Prostate gland (tissue), 2 donors: ENCODE measurements around the gene PILRA. TPM values are rescaled to one million over a fixed set of nuclear protein-coding genes. Genes with fewer than 3 reads are reported as not detected.

Experiments used
- DNase-seq: peaks from one replicate; pipeline ENCODE4 v3.0.0-alpha.2; 2019; ENCODE audit warnings: low spot score
- H3K27ac ChIP-seq, 2 donors: fragments of 200-600 bp; sonication (generic); 2 replicates each; pipeline ENCODE4 v1.5.1; 2017 to 2019
- H3K27me3 ChIP-seq: fragments of 200-600 bp; sonication (generic); replicated peaks from 2 replicates; pipeline ENCODE4 v1.5.1; 2019; ENCODE audit not compliant: insufficient read depth
- H3K36me3 ChIP-seq, 2 donors: fragments of 200-600 bp; sonication (generic); 1 replicate in 1 of 2; 2 replicates in 1 of 2; pipeline versions ENCODE4 v1.5.1 to v1.8.1; 2017 to 2019
- H3K4me1 ChIP-seq: fragments of 200-600 bp; sonication (generic); replicated peaks from 2 replicates; pipeline ENCODE4 v1.5.1; 2019
- H3K4me3 ChIP-seq, 2 donors: fragments of 200-600 bp; sonication (generic); 2 replicates each; pipeline ENCODE4 v1.5.1; 2017 to 2019
- H3K9me3 ChIP-seq: fragments of 200-600 bp; sonication (generic); 2 replicates; pipeline ENCODE4 v1.5.1; 2017
- POLR2A ChIP-seq: fragments of 450-650 bp; IDR thresholded peaks from one replicate; pipeline ENCODE4 v1.6.1; 2016; ENCODE audit warnings: antibody characterized with exemption, mild to moderate bottlenecking
- POLR2AphosphoS5 ChIP-seq: sonication (generic); formaldehyde crosslinking; IDR thresholded peaks from one replicate; pipeline ENCODE4 v1.6.1; 2017; ENCODE audit warnings: antibody characterized with exemption
- WGBS: methylation state at CpG from one replicate; pipeline ENCODE4 v1.1.5; 2018; 5-methylcytosine and 5-hydroxymethylcytosine counted together
- intact Hi-C: fragments of 100-400 bp; cut with DNase I; formaldehyde crosslinking; loops from one replicate; pipeline ENCODE4 v1.14.2; 2022
- total RNA-seq, 2 donors: library from RNA; depleted of rRNA; stranded (reverse); fragments of >200 nt; gene quantifications; one replicate each; pipeline ENCODE4 v1.1.0, GENCODE V29; 2016
- TF ChIP-seq, protein P1 (sequence below), 4 experiments: fragments of 200-600 bp in 2 of 4; fragments of 450-650 bp in 2 of 4; sonication (generic) in 2 of 4; IDR thresholded peaks; 1 replicate in 3 of 4; 2 replicates in 1 of 4; pipeline ENCODE4 v1.5.1; 2016 to 2019; ENCODE audit warnings: antibody characterized with exemption in 4 of 4, mild to moderate bottlenecking in 2 of 4, moderate library complexity in 2 of 4

Gene PILRA
- total RNA-seq, 2 donors from 2014 or later: 4.9 to 11.9 TPM

DNA sequence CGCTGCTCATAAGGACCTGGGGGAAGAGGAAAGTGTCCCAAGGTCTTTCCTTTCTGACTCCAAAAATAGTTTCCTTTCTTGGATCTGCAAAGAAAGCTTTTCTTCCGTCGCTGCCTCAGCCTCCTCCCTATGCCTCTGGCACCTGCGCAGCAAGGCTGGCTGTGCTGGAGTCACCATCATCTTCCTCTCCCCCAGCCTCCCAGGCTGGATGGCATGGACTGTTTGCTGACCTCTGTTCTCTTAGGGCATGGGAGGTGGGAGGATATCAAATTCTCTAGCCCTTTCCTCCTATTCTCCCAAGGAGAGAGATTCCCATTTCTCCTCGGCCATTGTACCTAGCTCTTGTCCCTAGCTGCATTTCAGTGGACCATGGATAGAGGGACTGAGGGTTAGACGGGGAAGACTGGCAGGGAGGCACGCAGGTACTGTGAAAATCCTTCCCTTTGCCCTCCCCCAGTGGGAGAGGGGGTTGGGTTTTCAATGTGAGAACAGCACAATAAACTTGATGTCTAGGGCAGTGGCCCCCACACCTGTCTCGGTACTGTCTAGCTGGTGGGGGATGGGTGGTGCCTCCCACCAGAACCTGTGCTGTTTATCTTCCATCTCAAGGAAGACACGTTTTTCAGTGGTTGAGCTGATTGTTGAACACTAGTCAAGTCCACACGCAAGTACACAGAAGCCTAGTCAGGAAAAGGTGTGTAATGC is 60.5 kb downstream of the PILRA start:
- no peaks in the 10 kb centered on the region for H3K27me3 ChIP-seq
- peaks cover 29% of the 10 kb centered on the region for H3K4me1 ChIP-seq
- intact Hi-C loops: no loop called here
- H3K27ac ChIP-seq: peak overlapping the region in 1 of 2 donors; percentile 35
- no peak overlapping the region for H3K4me3 ChIP-seq
- no peak for TF ChIP-seq POLR2A
- peaks cover 5 to 7% of the 10 kb centered on the region in 2 donors for H3K36me3 ChIP-seq
- no peak for DNase-seq
- no peaks in the 10 kb centered on the region for H3K9me3 ChIP-seq
- 62% methylated on average over 10 of the region's 10 CpGs for WGBS

DNA sequence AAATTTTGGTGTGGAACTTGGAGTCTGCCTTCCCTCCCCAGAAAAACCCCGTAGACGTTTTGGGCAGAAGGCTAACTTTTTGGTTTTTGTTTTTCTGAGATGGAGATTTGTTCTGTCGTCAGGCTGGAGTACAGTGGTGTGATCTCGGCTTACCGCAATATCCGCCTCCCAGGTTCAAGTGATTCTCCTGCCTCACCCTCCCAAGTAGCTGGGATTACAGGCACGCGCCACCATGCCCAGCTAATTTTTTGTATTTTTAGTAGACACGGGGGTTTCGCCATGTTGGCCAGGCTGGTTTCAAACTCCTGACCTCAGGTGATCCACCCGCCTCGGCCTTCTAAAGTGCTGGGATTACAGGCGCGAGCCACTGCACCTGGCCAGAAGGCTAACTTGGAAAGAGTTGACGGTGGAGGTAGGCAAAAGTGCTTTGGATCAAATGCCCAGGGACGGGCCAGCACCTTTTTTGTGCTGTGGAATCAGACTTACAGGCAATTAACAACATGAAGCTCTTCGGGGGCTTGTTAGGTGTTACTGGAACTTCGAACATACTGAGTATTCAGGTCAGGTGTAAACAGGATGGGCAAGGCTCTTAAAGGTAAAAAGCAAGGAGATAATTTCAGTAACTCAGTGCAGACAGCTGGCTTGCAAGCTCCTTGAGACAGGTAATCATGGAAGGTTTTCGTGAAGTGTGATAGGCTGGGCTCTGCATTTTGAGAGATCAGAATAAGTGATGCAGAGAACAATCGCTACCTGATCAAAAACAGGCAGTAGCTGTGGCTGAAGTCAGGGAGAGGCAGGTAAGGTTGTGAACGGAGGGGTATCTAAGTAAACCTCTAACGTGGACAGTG is 61.2 kb downstream of the PILRA start:
- intact Hi-C loops: no loop called here
- H3K27me3 ChIP-seq: no peaks in the 10 kb centered on the region
- 77% methylated on average over 22 of the region's 22 CpGs for WGBS
- no peaks in the 10 kb centered on the region for H3K9me3 ChIP-seq
- H3K36me3 ChIP-seq: peaks cover 5 to 7% of the 10 kb centered on the region in 2 donors
- peaks cover 29% of the 10 kb centered on the region for H3K4me1 ChIP-seq
- DNase-seq: no peak
- TF ChIP-seq POLR2AphosphoS5: no peak
- TF ChIP-seq POLR2A: no peak
- TF ChIP-seq, protein P1, sequence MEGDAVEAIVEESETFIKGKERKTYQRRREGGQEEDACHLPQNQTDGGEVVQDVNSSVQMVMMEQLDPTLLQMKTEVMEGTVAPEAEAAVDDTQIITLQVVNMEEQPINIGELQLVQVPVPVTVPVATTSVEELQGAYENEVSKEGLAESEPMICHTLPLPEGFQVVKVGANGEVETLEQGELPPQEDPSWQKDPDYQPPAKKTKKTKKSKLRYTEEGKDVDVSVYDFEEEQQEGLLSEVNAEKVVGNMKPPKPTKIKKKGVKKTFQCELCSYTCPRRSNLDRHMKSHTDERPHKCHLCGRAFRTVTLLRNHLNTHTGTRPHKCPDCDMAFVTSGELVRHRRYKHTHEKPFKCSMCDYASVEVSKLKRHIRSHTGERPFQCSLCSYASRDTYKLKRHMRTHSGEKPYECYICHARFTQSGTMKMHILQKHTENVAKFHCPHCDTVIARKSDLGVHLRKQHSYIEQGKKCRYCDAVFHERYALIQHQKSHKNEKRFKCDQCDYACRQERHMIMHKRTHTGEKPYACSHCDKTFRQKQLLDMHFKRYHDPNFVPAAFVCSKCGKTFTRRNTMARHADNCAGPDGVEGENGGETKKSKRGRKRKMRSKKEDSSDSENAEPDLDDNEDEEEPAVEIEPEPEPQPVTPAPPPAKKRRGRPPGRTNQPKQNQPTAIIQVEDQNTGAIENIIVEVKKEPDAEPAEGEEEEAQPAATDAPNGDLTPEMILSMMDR (IDR thresholded peaks at IDR 0.05): no peak
- H3K4me3 ChIP-seq: peak overlapping the region in 1 of 2 donors; percentile 80
- H3K27ac ChIP-seq: peak overlapping the region; percentile 93 to 95

DNA sequence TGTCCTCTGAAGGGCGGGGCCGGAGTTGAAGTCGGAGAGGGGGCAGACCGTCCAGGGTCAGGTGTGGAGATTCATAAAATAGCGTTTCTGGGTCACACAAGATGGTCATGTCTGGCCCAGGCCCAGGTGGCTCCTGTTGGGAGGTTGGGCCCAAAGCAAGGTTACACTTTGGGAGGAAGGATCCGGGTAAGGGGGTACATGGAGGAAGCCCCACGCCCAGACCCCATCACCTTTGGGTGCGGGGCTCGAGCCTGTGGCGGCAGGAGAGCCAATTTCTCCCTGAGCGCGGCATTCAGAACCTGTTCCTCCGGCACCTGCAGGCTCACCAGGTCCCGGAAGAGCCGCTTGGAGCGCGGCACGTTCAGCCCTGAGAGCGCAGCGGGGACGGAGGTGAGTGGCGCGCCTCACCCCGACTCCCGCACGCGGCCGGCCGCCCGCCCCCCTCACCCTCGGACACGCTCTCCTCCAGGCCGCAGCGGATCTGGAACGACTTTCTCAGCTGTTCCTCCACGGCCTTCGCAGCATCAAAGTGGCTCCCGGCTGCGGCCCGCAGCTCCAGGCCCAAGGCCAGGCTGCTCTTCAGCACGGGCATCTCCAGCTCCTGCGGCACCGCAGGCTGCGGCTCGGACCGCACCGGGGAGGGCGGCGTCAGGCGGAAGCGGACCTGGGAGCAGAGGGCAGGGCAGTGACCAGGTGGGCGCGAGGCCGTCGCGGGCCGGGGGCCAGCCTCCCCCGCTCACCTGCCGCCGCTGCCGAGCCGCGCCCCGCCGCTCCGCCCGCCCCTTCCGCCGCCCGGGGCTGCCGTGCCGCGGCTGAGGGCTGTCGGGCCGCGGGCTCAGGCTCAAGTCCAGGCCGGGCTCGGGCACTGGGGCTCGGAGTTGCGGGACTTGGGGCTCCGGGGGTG is 62.4 kb downstream of the PILRA start:
- H3K27ac ChIP-seq: peak overlapping the region; percentile 93 to 95
- peak; percentile 36 for DNase-seq
- no peaks in the 10 kb centered on the region for H3K27me3 ChIP-seq
- peaks cover 5 to 7% of the 10 kb centered on the region in 2 donors for H3K36me3 ChIP-seq
- peak overlapping the region; percentile 80 to 84 for H3K4me3 ChIP-seq
- no peaks in the 10 kb centered on the region for H3K9me3 ChIP-seq
- H3K4me1 ChIP-seq: peaks cover 27% of the 10 kb centered on the region
- TF ChIP-seq, protein P1 (IDR thresholded peaks at IDR 0.05): peak in 2 of 4 experiments; percentile 21 to 37
- TF ChIP-seq POLR2A (peak; percentile 38), POLR2AphosphoS5 (peak; percentile 44)
- WGBS: 2% methylated on average over 62 of the region's 81 CpGs
- intact Hi-C loops: no loop called here

DNA sequence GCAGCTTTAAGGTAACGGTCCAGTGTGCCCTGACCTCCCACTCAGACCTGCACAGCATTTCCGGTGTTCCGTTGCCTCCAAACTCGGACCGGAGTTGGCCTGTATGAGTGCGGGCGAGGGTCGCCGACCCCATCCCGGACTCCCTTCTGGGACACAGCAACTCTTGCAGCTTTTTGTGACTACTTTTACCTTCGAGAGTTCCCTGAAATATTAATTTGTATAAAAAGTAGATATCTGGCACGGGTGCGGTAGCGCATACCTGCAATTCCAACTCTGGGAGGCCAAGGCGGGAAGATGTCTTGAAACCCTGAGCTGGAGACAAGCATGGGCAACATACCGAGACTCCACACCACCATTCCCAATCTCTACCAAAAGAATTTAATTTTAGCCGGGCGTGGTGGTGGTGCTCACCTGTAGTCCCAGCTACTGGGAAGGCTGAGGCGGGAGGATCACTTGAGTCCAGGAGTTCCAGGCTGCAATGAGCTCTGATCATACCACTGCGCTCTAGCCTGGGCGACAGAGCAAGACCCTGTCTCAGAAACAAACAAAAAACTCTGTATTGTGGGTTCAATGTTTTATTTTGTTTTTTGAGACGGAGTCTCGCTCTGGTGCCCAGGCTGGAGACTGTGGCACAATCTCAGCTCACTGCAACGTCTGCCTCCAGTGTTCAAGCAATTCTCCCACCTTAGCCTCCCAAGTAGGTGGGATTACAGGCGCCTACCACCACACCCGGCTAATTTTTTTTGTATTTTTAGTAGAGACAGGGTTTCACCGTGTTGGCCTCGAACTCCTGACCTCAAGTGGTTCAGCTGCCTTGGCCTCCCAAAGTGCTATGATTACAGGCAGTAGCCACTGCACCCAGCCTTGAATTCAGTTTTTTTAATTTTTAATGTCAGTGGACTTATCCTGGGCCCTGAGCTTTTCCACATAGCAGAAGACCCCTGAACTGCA is 64.1 kb downstream of the PILRA start:
- DNase-seq: no peak
- no peaks in the 10 kb centered on the region for H3K27me3 ChIP-seq
- no peak overlapping the region for H3K4me3 ChIP-seq
- TF ChIP-seq, protein P1 (IDR thresholded peaks at IDR 0.05): no peak
- no peak for TF ChIP-seq POLR2AphosphoS5
- TF ChIP-seq POLR2A: no peak
- 94% methylated on average over 28 of the region's 28 CpGs for WGBS
- peaks cover 11% of the 10 kb centered on the region for H3K4me1 ChIP-seq
- peaks cover 5 to 7% of the 10 kb centered on the region in 2 donors for H3K36me3 ChIP-seq
- H3K27ac ChIP-seq: peak overlapping the region; percentile 93 to 95
- intact Hi-C loops: no loop called here
- H3K9me3 ChIP-seq: no peaks in the 10 kb centered on the region
